ENCODE results near the gene PRORP.

The PRORP gene

DNA sequence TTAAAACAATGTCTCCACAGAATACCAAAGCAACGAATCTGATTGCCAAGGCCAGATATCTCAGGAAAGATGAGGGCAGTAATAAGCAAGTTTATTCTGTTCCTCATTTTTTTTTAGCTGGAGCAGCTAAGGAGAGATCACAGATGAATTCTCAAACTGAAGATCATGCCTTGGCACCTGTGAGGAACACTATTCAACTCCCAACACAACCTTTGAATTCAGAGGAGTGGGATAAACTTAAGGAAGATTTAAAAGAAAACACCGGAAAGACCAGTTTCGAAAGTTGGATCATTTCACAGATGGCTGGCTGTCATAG is 994 bp downstream of the PRORP start:
- Histone ChIP-seq H3K36me3 (replicated peaks; ENCODE audit: low read depth, low read length) (no peaks in the 10 kb centered on the region), H3K4me1 (ENCODE audit: low read length) (peaks cover 12% of the 10 kb centered on the region), H3K4me3 (ENCODE audit: low read length) (peak overlapping the region; percentile 92), H3K27ac (ENCODE audit: low read length) (peak overlapping the region; percentile 87), H3K4me2 (ENCODE audit: low read length) (peak overlapping the region; percentile 98), H3K27me3 (ENCODE audit: low read depth, low read length) (no peaks in the 10 kb centered on the region), H3K9me3 (ENCODE audit: insufficient read depth, low read length) (no peaks in the 10 kb centered on the region), H3K79me2 (ENCODE audit: low read length) (peaks cover 29% of the 10 kb centered on the region), H4K20me1 (ENCODE audit: insufficient read depth, low read length) (no peaks in the 10 kb centered on the region), H2AFZ (ENCODE audit: low read depth, low read length) (peak overlapping the region; percentile 98; the same call in 1 of the 2 replicates), H3K9ac (ENCODE audit: low read length) (peak overlapping the region; percentile 99)
- TF ChIP-seq, protein P1, sequence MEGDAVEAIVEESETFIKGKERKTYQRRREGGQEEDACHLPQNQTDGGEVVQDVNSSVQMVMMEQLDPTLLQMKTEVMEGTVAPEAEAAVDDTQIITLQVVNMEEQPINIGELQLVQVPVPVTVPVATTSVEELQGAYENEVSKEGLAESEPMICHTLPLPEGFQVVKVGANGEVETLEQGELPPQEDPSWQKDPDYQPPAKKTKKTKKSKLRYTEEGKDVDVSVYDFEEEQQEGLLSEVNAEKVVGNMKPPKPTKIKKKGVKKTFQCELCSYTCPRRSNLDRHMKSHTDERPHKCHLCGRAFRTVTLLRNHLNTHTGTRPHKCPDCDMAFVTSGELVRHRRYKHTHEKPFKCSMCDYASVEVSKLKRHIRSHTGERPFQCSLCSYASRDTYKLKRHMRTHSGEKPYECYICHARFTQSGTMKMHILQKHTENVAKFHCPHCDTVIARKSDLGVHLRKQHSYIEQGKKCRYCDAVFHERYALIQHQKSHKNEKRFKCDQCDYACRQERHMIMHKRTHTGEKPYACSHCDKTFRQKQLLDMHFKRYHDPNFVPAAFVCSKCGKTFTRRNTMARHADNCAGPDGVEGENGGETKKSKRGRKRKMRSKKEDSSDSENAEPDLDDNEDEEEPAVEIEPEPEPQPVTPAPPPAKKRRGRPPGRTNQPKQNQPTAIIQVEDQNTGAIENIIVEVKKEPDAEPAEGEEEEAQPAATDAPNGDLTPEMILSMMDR (IDR thresholded peaks at IDR 0.05; ENCODE audit: low read depth, low read length): no peak
- no peak for TF ChIP-seq EZH2phosphoT487 (IDR thresholded peaks at IDR 0.05; ENCODE audit: low read depth)

DNA sequence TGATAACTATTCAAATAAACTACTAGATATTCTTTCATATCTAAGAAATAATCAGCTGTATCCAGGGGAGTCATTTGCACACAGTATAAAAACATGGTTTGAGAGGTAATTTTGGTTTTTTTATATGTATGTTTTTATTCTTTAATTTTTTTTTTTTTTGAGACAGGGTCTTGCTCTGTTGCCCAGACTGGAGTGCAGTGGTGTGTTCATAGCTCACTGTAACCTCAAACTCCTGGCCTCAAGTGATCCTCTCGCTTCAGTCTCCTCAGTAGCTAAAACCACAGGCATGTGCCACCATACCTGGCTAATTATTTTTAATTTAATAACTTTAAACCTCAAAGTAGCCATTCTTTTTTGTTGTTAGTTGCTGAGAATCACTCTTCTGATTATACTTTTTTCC is 1.8 kb downstream of the PRORP start:
- Histone ChIP-seq H3K36me3 (replicated peaks; ENCODE audit: low read depth, low read length) (no peaks in the 10 kb centered on the region), H3K4me2 (ENCODE audit: low read length) (no peak overlapping the region; the same call in 1 of the 2 replicates), H3K9me3 (ENCODE audit: insufficient read depth, low read length) (no peaks in the 10 kb centered on the region), H3K27me3 (ENCODE audit: low read depth, low read length) (no peaks in the 10 kb centered on the region), H3K4me1 (ENCODE audit: low read length) (peaks cover 12% of the 10 kb centered on the region), H3K4me3 (ENCODE audit: low read length) (no peak overlapping the region), H4K20me1 (ENCODE audit: insufficient read depth, low read length) (no peaks in the 10 kb centered on the region), H3K9ac (ENCODE audit: low read length) (no peak overlapping the region), H2AFZ (ENCODE audit: low read depth, low read length) (no peak overlapping the region), H3K79me2 (ENCODE audit: low read length) (peaks cover 30% of the 10 kb centered on the region), H3K27ac (ENCODE audit: low read length) (no peak overlapping the region)
- TF ChIP-seq EZH2phosphoT487 (IDR thresholded peaks at IDR 0.05; ENCODE audit: low read depth): no peak
- TF ChIP-seq, protein P1 (IDR thresholded peaks at IDR 0.05; ENCODE audit: low read depth, low read length): no peak

DNA sequence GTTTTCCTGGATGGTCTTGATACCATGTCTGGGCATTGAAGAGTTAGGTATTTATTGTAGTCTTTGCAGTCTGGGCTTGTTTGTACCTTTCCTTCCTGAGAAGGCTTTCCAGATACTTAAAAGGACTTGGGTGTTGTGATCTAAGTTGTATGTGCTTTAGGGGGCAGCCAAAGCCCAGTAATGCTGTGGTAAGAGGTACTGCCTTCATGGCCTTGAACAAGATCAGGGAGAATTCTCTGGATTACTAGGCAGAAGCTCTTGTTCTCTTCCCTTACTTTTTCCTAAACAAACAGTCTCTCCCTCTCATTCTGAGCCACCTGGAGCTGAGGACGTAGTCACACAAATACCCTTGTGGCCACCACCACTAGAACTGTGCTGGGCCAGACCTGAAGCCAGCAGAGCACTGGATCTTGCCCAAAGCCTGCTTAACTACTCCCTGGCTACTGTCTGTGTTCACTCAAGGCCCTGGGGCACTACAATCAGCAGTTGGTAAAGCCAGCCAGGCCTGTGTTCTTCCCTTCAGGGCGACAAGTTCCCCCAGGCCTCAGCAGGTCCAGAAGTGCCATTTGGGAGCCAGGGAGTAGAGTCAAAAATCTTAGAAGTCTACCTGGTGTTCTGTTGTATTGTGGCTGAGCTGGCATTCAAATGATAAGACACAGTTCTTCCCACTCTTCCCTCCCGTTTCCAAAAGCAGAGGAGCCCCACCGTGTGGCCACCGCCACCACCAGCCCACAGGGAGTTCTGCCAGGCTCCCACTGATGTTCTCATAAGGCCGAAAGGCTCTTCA is 11.4 kb downstream of the PRORP start:
- no peak overlapping the region for H3K4me2 ChIP-seq (ENCODE audit: low read length)
- no peak overlapping the region for H3K27ac ChIP-seq (ENCODE audit: low read length)
- no peaks in the 10 kb centered on the region for H3K9me3 ChIP-seq (ENCODE audit: insufficient read depth, low read length)
- H3K9ac ChIP-seq (ENCODE audit: low read length): no peak overlapping the region
- no peaks in the 10 kb centered on the region for H3K4me1 ChIP-seq (ENCODE audit: low read length)
- no peak for TF ChIP-seq EZH2phosphoT487 (IDR thresholded peaks at IDR 0.05; ENCODE audit: low read depth)
- TF ChIP-seq, protein P1 (IDR thresholded peaks at IDR 0.05; ENCODE audit: low read depth, low read length): no peak
- no peak overlapping the region for H2AFZ ChIP-seq (ENCODE audit: low read depth, low read length)
- H3K79me2 ChIP-seq (ENCODE audit: low read length): peaks cover 6% of the 10 kb centered on the region; the same call in 1 of the 2 replicates
- no peaks in the 10 kb centered on the region for H3K27me3 ChIP-seq (ENCODE audit: low read depth, low read length)
- no peak overlapping the region for H3K4me3 ChIP-seq (ENCODE audit: low read length)
- H3K36me3 ChIP-seq (replicated peaks; ENCODE audit: low read depth, low read length): peaks cover 22% of the 10 kb centered on the region
- H4K20me1 ChIP-seq (ENCODE audit: insufficient read depth, low read length): 0 out of 2 replicates have a peak, but pooled peaks cover 3% of the 10 kb centered on the region

- TF ChIP-seq, protein P1 (IDR thresholded peaks at IDR 0.05; ENCODE audit: low read depth, low read length): no peak
- TF ChIP-seq EZH2phosphoT487 (IDR thresholded peaks at IDR 0.05; ENCODE audit: low read depth): no peak
- H3K4me1 ChIP-seq (ENCODE audit: low read length): no peaks in the 10 kb centered on the region
- H3K4me2 ChIP-seq (ENCODE audit: low read length): no peak overlapping the region
- no peak overlapping the region for H3K9ac ChIP-seq (ENCODE audit: low read length)
- H3K79me2 ChIP-seq (ENCODE audit: low read length): 0 out of 2 replicates have a peak, but pooled peaks cover under 1% of the 10 kb centered on the region
- 0 out of 2 replicates have a peak, but pooled peaks cover 3% of the 10 kb centered on the region for H4K20me1 ChIP-seq (ENCODE audit: insufficient read depth, low read length)
- H3K27ac ChIP-seq (ENCODE audit: low read length): no peak overlapping the region
- H2AFZ ChIP-seq (ENCODE audit: low read depth, low read length): no peak overlapping the region
- no peaks in the 10 kb centered on the region for H3K9me3 ChIP-seq (ENCODE audit: insufficient read depth, low read length)
- H3K4me3 ChIP-seq (ENCODE audit: low read length): no peak overlapping the region
- H3K36me3 ChIP-seq (replicated peaks; ENCODE audit: low read depth, low read length): peaks cover 22% of the 10 kb centered on the region
- H3K27me3 ChIP-seq (ENCODE audit: low read depth, low read length): no peaks in the 10 kb centered on the region
Measured at GRCh38 chr14:35134329-35135123, 12.2 kb downstream of the PRORP start.
